HCT116 (cell line): ENCODE data around the gene RILPL1. TPM values are rescaled to one million over a fixed set of nuclear protein-coding genes. Genes with fewer than 3 reads are reported as not detected.

Experiments
- ATAC-seq: fragments of 200-7000 bp; cut with Tn5 transposase; 2 replicates; pipeline ENCODE4 v1.9.1; 2020; ENCODE audit warnings: mild to moderate bottlenecking, moderate library complexity
- BruUV-seq: library from RNA; stranded (reverse); fragments of 400-500 nt; replicated peaks from 2 replicates; lab custom pipeline; 2021; lab: Mats Ljungman, UMichigan
- CTCF ChIA-PET: fragments of 300-600 bp; sonication (Branson Sonifier 250); formaldehyde crosslinking; loops from one replicate; lab custom pipeline; 2021; ENCODE audit warnings: antibody characterized with exemption; lab: Charles Lee
- POLR2A ChIA-PET: fragments of 300-600, 350-600 bp; sonication (Branson Sonifier 250); formaldehyde crosslinking; loops from one replicate; lab custom pipeline; 2021; ENCODE audit warnings: antibody characterized with exemption; lab: Charles Lee
- RAD21 ChIA-PET, 2 experiments: fragments of 300-600 bp; sonication (Branson Sonifier 250); formaldehyde crosslinking; loops; one replicate each; lab custom pipeline; 2023; ENCODE audit warnings: low total read pairs in 2 of 2; ENCODE audit not compliant: uncharacterized antibody in 2 of 2, unreplicated experiment in 2 of 2, low non-redundant PET in 1 of 2; lab: Charles Lee
- DNase-seq: peaks from one replicate; pipeline ENCODE4 v3.0.0-alpha.2; 2010; ENCODE audit warnings: low read depth, low spot score
- H2AFZ ChIP-seq: fragments of 200-600 bp; shearing (Covaris generic), sonication (generic); 2 replicates; pipeline ENCODE4 v1.6.1; 2017; ENCODE audit warnings: low read depth, mixed run types, mixed read lengths, antibody characterized with exemption, low read length; ENCODE audit not compliant: poor library complexity, severe bottlenecking
- H3K27ac ChIP-seq: 2 replicates; pipeline ENCODE4 v1.5.1; 2012; ENCODE audit warnings: low read depth, low read length
- H3K27me3 ChIP-seq: fragments of 200-600 bp; sonication (generic); 2 replicates; pipeline ENCODE4 v1.6.1; 2016; ENCODE audit warnings: mixed run types, low read length, mixed read lengths; ENCODE audit not compliant: insufficient read depth
- H3K36me3 ChIP-seq, 2 experiments: fragments of 200-500 bp in 1 of 2; fragments of 200-600 bp in 1 of 2; sonication (Bioruptor generic) in 1 of 2; sonication (generic) in 1 of 2; 2 replicates each; pipeline versions ENCODE4 v1.5.1 to v1.6.1; 2014 to 2016; ENCODE audit warnings: low read length in 2 of 2, inconsistent platforms in 1 of 2, mixed read lengths in 1 of 2, mixed run types in 1 of 2; ENCODE audit not compliant: insufficient read depth in 2 of 2, control insufficient read depth in 1 of 2
- H3K4me1 ChIP-seq, 2 experiments: fragments of 200-600 bp in 1 of 2; sonication (generic) in 1 of 2; 2 replicates each; pipeline versions ENCODE4 v1.5.1 to v1.6.1; 2012 to 2017; ENCODE audit warnings: low read length in 2 of 2, inconsistent platforms in 1 of 2, mild to moderate bottlenecking in 1 of 2, mixed read lengths in 1 of 2, mixed run types in 1 of 2, moderate library complexity in 1 of 2; ENCODE audit not compliant: insufficient read depth in 2 of 2, control insufficient read depth in 1 of 2
- H3K4me2 ChIP-seq: fragments of 200-600 bp; sonication (generic); 2 replicates; pipeline ENCODE4 v1.6.1; 2017; ENCODE audit warnings: mixed run types, low read length, mixed read lengths
- H3K4me3 ChIP-seq, 2 experiments: fragments of 200-600 bp in 1 of 2; sonication (generic) in 1 of 2; replicated peaks in 1 of 2; 2 replicates each; pipeline ENCODE4 v1.5.1; 2011 to 2016; ENCODE audit warnings: low read length in 2 of 2, control low read depth in 1 of 2, low read depth in 1 of 2, mild to moderate bottlenecking in 1 of 2, mixed read lengths in 1 of 2, mixed run types in 1 of 2
- H3K79me2 ChIP-seq: fragments of 200-600 bp; sonication (generic); 2 replicates; pipeline ENCODE4 v1.6.1; 2017; ENCODE audit warnings: mild to moderate bottlenecking, mixed run types, low read length, moderate library complexity, mixed read lengths; ENCODE audit not compliant: insufficient read depth
- H3K9ac ChIP-seq: fragments of 200-600 bp; sonication (generic); 2 replicates; pipeline ENCODE4 v1.6.1; 2016; ENCODE audit warnings: low read length, mixed read lengths
- H3K9me2 ChIP-seq: fragments of 200-600 bp; sonication (generic), shearing (Covaris generic); 2 replicates; pipeline ENCODE4 v1.6.1; 2017; ENCODE audit warnings: mixed run types, mild to moderate bottlenecking, moderate library complexity; ENCODE audit not compliant: insufficient read depth
- H3K9me3 ChIP-seq, 2 experiments: fragments of 200-500 bp in 1 of 2; fragments of 200-600 bp in 1 of 2; sonication (Bioruptor generic) in 1 of 2; sonication (generic) in 1 of 2; 2 replicates each; pipeline ENCODE4 v1.6.1; 2014 to 2017; ENCODE audit warnings: low read length in 2 of 2, mixed read lengths in 2 of 2, inconsistent platforms in 1 of 2, low read depth in 1 of 2, mild to moderate bottlenecking in 1 of 2, mixed run types in 1 of 2, moderate library complexity in 1 of 2; ENCODE audit not compliant: control insufficient read depth in 1 of 2, insufficient read depth in 1 of 2
- H4K20me1 ChIP-seq: fragments of 200-600 bp; sonication (generic), shearing (Covaris generic); 2 replicates; pipeline ENCODE4 v1.6.1; 2017; ENCODE audit warnings: mixed run types, mild to moderate bottlenecking, moderate library complexity; ENCODE audit not compliant: insufficient read depth
- CBX3 ChIP-seq: IDR thresholded peaks from 2 replicates; pipeline ENCODE4 v1.6.1; 2012; ENCODE audit warnings: low read depth
- CEBPB ChIP-seq: IDR thresholded peaks from 2 replicates; pipeline ENCODE4 v1.6.1; 2012; ENCODE audit warnings: low read depth
- EGR1 ChIP-seq: IDR thresholded peaks from 2 replicates; pipeline ENCODE4 v1.6.1; 2012; ENCODE audit warnings: low read depth
- ELF1 ChIP-seq: IDR thresholded peaks from 2 replicates; pipeline ENCODE4 v1.6.1; 2012; ENCODE audit warnings: low read depth, borderline replicate concordance
- FOSL1 ChIP-seq: IDR thresholded peaks from 2 replicates; pipeline ENCODE4 v1.6.1; 2012; ENCODE audit warnings: low read depth
- JUND ChIP-seq: IDR thresholded peaks from 2 replicates; pipeline ENCODE4 v1.6.1; 2012
- POLR2A ChIP-seq: IDR thresholded peaks from 2 replicates; pipeline ENCODE4 v1.7.0; 2011; ENCODE audit warnings: borderline replicate concordance; ENCODE audit not compliant: insufficient read depth, insufficient read length; ENCODE audit errors: extremely low read depth
- POLR2AphosphoS5 ChIP-seq: IDR thresholded peaks from 2 replicates; pipeline ENCODE4 v1.6.1; 2011; ENCODE audit warnings: mild to moderate bottlenecking, low read depth, low read length, moderate library complexity
- RAD21 ChIP-seq: IDR thresholded peaks from 2 replicates; pipeline ENCODE4 v1.6.1; 2012; ENCODE audit warnings: low read depth, mild to moderate bottlenecking
- SIN3A ChIP-seq: IDR thresholded peaks from 2 replicates; pipeline ENCODE4 v1.6.1; 2012; ENCODE audit warnings: low read depth
- SP1 ChIP-seq: IDR thresholded peaks from 2 replicates; pipeline ENCODE4 v1.6.1; 2012; ENCODE audit warnings: low read depth
- SRF ChIP-seq: IDR thresholded peaks from 2 replicates; pipeline ENCODE4 v1.6.1; 2012; ENCODE audit warnings: low read depth
- TCF7L2 ChIP-seq: IDR thresholded peaks from 2 replicates; pipeline ENCODE4 v1.7.0; 2011; ENCODE audit warnings: borderline replicate concordance, inconsistent platforms; ENCODE audit not compliant: insufficient read depth, insufficient read length; ENCODE audit errors: extremely low read depth
- YY1 ChIP-seq: IDR thresholded peaks from 2 replicates; pipeline ENCODE4 v1.6.1; 2011; ENCODE audit warnings: low read length, low read depth, moderate library complexity, mild to moderate bottlenecking; ENCODE audit not compliant: insufficient replicate concordance; ENCODE audit errors: extremely low read depth
- ZNF274 ChIP-seq: fragments of 200-500 bp; sonication (Bioruptor generic); IDR thresholded peaks from 2 replicates; pipeline ENCODE4 v1.6.1; 2014; ENCODE audit warnings: mild to moderate bottlenecking, low read depth, low read length, inconsistent platforms
- intact Hi-C: fragments of 100-400 bp; cut with micrococcal nuclease; formaldehyde crosslinking; loops from 2 replicates; pipeline ENCODE4 v1.10.0; 2022
- total RNA-seq: library from RNA; stranded (reverse); gene quantifications from one replicate; pipeline ENCODE4 v1.2.1, GENCODE V29; 2021; ENCODE audit not compliant: unreplicated experiment
- TF ChIP-seq, protein P1 (sequence below): IDR thresholded peaks from 2 replicates; pipeline ENCODE4 v1.6.1; 2012; ENCODE audit warnings: low read depth
- TF ChIP-seq, protein P2 (sequence below), 3 experiments: fragments of 200-600 bp in 1 of 3; sonication (generic) in 1 of 3; IDR thresholded peaks in 2 of 3; conservative IDR thresholded peaks in 1 of 3; 2 replicates each; pipeline ENCODE4 v1.5.1; 2012 to 2017; ENCODE audit warnings: low read depth in 2 of 3, low read length in 2 of 3, antibody characterized with exemption in 1 of 3, borderline replicate concordance in 1 of 3, control low read depth in 1 of 3, mild to moderate bottlenecking in 1 of 3, mixed read lengths in 1 of 3, mixed run types in 1 of 3, moderate library complexity in 1 of 3; ENCODE audit not compliant: insufficient read depth in 1 of 3
- TF ChIP-seq, protein P3 (sequence below): IDR thresholded peaks from 2 replicates; pipeline ENCODE4 v1.6.1; 2011; ENCODE audit warnings: mild to moderate bottlenecking, low read length, moderate library complexity; ENCODE audit not compliant: insufficient replicate concordance; ENCODE audit errors: extremely low read depth
- TF ChIP-seq, protein P4 (sequence below): IDR thresholded peaks from 2 replicates; pipeline ENCODE4 v1.6.1; 2012

Gene RILPL1
- total RNA-seq, 1 experiment from 2014 or later, result 11.8 TPM

DNA sequence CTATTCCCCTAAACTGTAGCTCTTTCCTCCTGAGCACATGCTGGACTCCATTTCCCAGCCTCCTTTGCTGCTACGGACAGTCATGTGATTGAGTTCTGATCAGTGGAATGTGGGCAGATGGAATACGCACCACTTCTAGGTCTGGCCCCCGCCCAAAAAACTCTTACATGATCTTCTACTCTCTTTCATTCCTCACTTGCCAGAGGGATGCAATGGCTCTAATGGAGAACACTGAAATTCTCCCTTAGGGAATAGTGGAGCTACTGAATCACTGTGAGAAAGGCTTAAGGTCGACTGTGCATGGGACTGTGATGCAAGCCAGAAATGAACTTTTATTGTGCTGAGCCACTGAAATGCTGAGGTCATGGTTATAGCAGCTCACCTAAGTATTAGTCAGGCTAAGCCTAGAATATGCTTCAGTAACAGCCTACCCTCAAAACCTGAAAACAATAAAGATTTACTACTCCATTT, 37.9 kb upstream of the RILPL1 start:
- Histone ChIP-seq H3K4me2 (peak overlapping the region; percentile 60), H3K79me2 (no peaks in the 10 kb centered on the region), H2AFZ (peak overlapping the region; percentile 99), H3K9me2 (no peaks in the 10 kb centered on the region), H3K27me3 (no peaks in the 10 kb centered on the region), H4K20me1 (no peaks in the 10 kb centered on the region), H3K27ac (no peak overlapping the region), H3K9ac (no peak overlapping the region), H3K4me1 (peaks cover 12 to 23% of the 10 kb centered on the region in 2 experiments; a peak in 3 of 4 replicates), H3K9me3 (peaks cover 0 to 6% of the 10 kb centered on the region in 2 experiments; a peak in 1 of 4 replicates), H3K36me3 (no peaks in the 10 kb centered on the region), H3K4me3 (no peak overlapping the region)
- intact Hi-C loops, result no loop called here
- no TSS peak for BruUV-seq
- ChIA-PET CTCF (interaction anchor here (1.2 kb wide), 2 partner anchors 11 to 12 kb away, joined by 3 to 9 read pairs; no protein-coding TSS in a partner anchor), RAD21 (no interaction called here), POLR2A (interaction anchor here (0.7 to 1.2 kb wide), 2 partner anchors 8 to 12 kb away, joined by 3 to 9 read pairs; no protein-coding TSS in a partner anchor)
- ATAC-seq (peak; percentile 85), DNase-seq (peak; percentile 33)
- TF ChIP-seq EGR1 (no peak), CBX3 (no peak), POLR2A (no peak), YY1 (no peak), SP1 (no peak), JUND (no peak), POLR2AphosphoS5 (no peak), ZNF274 (no peak), CEBPB (no peak), SIN3A (no peak), RAD21 (no peak), TCF7L2 (no peak), SRF (no peak), ELF1 (no peak), FOSL1 (no peak)
- TF ChIP-seq, protein P1, sequence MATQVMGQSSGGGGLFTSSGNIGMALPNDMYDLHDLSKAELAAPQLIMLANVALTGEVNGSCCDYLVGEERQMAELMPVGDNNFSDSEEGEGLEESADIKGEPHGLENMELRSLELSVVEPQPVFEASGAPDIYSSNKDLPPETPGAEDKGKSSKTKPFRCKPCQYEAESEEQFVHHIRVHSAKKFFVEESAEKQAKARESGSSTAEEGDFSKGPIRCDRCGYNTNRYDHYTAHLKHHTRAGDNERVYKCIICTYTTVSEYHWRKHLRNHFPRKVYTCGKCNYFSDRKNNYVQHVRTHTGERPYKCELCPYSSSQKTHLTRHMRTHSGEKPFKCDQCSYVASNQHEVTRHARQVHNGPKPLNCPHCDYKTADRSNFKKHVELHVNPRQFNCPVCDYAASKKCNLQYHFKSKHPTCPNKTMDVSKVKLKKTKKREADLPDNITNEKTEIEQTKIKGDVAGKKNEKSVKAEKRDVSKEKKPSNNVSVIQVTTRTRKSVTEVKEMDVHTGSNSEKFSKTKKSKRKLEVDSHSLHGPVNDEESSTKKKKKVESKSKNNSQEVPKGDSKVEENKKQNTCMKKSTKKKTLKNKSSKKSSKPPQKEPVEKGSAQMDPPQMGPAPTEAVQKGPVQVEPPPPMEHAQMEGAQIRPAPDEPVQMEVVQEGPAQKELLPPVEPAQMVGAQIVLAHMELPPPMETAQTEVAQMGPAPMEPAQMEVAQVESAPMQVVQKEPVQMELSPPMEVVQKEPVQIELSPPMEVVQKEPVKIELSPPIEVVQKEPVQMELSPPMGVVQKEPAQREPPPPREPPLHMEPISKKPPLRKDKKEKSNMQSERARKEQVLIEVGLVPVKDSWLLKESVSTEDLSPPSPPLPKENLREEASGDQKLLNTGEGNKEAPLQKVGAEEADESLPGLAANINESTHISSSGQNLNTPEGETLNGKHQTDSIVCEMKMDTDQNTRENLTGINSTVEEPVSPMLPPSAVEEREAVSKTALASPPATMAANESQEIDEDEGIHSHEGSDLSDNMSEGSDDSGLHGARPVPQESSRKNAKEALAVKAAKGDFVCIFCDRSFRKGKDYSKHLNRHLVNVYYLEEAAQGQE, result no peak
- TF ChIP-seq, protein P2, sequence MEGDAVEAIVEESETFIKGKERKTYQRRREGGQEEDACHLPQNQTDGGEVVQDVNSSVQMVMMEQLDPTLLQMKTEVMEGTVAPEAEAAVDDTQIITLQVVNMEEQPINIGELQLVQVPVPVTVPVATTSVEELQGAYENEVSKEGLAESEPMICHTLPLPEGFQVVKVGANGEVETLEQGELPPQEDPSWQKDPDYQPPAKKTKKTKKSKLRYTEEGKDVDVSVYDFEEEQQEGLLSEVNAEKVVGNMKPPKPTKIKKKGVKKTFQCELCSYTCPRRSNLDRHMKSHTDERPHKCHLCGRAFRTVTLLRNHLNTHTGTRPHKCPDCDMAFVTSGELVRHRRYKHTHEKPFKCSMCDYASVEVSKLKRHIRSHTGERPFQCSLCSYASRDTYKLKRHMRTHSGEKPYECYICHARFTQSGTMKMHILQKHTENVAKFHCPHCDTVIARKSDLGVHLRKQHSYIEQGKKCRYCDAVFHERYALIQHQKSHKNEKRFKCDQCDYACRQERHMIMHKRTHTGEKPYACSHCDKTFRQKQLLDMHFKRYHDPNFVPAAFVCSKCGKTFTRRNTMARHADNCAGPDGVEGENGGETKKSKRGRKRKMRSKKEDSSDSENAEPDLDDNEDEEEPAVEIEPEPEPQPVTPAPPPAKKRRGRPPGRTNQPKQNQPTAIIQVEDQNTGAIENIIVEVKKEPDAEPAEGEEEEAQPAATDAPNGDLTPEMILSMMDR (IDR thresholded peaks at IDR 0.05 in 2 of 3, conservative IDR thresholded peaks at IDR 0.05 in 1 of 3; ENCODE audit: borderline replicate concordance in 1 of 3, insufficient read depth in 1 of 3, low read depth in 2 of 3, low read length in 2 of 3), result no peak
- TF ChIP-seq, protein P3, sequence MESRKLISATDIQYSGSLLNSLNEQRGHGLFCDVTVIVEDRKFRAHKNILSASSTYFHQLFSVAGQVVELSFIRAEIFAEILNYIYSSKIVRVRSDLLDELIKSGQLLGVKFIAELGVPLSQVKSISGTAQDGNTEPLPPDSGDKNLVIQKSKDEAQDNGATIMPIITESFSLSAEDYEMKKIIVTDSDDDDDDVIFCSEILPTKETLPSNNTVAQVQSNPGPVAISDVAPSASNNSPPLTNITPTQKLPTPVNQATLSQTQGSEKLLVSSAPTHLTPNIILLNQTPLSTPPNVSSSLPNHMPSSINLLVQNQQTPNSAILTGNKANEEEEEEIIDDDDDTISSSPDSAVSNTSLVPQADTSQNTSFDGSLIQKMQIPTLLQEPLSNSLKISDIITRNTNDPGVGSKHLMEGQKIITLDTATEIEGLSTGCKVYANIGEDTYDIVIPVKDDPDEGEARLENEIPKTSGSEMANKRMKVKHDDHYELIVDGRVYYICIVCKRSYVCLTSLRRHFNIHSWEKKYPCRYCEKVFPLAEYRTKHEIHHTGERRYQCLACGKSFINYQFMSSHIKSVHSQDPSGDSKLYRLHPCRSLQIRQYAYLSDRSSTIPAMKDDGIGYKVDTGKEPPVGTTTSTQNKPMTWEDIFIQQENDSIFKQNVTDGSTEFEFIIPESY, result no peak
- TF ChIP-seq, protein P4, sequence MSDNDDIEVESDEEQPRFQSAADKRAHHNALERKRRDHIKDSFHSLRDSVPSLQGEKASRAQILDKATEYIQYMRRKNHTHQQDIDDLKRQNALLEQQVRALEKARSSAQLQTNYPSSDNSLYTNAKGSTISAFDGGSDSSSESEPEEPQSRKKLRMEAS, result no peak
